ENCODE results near the gene EWSR1.

- TF ChIP-seq ZNF555 (tag by site-specific recombination; conservative IDR thresholded peaks at IDR 0.05) (no peak), ZNF513 (tag by site-specific recombination; IDR thresholded peaks at IDR 0.05) (no peak), ZNF785 (tag by site-specific recombination; IDR thresholded peaks at IDR 0.05) (no peak), CTCF (tag by site-specific recombination; IDR thresholded peaks at IDR 0.05) (peak; percentile 32; the same call in 1 of the 2 replicates), ZNF704 (tag by site-specific recombination; IDR thresholded peaks at IDR 0.05) (no peak), IKZF3 (tag by site-specific recombination; IDR thresholded peaks at IDR 0.05) (no peak)
- TF ChIP-seq, protein P1, sequence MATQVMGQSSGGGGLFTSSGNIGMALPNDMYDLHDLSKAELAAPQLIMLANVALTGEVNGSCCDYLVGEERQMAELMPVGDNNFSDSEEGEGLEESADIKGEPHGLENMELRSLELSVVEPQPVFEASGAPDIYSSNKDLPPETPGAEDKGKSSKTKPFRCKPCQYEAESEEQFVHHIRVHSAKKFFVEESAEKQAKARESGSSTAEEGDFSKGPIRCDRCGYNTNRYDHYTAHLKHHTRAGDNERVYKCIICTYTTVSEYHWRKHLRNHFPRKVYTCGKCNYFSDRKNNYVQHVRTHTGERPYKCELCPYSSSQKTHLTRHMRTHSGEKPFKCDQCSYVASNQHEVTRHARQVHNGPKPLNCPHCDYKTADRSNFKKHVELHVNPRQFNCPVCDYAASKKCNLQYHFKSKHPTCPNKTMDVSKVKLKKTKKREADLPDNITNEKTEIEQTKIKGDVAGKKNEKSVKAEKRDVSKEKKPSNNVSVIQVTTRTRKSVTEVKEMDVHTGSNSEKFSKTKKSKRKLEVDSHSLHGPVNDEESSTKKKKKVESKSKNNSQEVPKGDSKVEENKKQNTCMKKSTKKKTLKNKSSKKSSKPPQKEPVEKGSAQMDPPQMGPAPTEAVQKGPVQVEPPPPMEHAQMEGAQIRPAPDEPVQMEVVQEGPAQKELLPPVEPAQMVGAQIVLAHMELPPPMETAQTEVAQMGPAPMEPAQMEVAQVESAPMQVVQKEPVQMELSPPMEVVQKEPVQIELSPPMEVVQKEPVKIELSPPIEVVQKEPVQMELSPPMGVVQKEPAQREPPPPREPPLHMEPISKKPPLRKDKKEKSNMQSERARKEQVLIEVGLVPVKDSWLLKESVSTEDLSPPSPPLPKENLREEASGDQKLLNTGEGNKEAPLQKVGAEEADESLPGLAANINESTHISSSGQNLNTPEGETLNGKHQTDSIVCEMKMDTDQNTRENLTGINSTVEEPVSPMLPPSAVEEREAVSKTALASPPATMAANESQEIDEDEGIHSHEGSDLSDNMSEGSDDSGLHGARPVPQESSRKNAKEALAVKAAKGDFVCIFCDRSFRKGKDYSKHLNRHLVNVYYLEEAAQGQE (tag by site-specific recombination; IDR thresholded peaks at IDR 0.05) = no peak
Observed at GRCh38 chr22:29320546-29320945, 52.5 kb downstream of the EWSR1 start.

Measured in HEK293 (cell line).